Posterior cingulate gyrus (tissue), 11 donors: ENCODE data around the gene ESF1.
"Not testable (repeated sequence)": the region's sequence is repeated elsewhere in the genome, so short reads cannot be mapped to it uniquely, and the experiment has no call there.

Experiments used
- DNase-seq, 10 donors: peaks; one replicate each; pipeline versions ENCODE4 v3.0.0 to v3.0.0-alpha.2; 2020 to 2021; ENCODE audit warnings: mixed read lengths in 3 of 10
- intact Hi-C: fragments of 100-400 bp; cut with DNase I; formaldehyde crosslinking; loops from one replicate; pipeline ENCODE4 v1.15.1; 2023

The ESF1 gene

DNA sequence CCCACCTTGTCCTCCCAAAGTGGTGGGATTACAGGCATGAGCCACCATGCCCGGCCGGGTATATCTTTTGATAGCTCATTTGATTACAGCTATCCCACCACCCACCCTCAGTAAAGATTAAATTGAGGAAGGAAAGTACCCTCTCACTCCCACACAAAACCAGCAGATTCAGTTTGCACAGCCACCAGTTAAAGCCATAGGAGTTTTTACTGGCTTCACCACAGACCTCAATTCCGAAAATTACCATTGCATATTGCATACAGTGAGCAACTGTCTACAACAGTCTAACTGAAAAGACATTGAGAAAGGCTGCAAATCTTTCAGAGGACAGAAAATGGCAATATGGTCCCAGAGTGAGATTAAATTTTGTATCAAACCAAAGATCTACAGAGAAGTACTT, 34.9 kb downstream of the ESF1 start:
- DNase-seq, result no peak
- intact Hi-C loops, result no loop called here

DNA sequence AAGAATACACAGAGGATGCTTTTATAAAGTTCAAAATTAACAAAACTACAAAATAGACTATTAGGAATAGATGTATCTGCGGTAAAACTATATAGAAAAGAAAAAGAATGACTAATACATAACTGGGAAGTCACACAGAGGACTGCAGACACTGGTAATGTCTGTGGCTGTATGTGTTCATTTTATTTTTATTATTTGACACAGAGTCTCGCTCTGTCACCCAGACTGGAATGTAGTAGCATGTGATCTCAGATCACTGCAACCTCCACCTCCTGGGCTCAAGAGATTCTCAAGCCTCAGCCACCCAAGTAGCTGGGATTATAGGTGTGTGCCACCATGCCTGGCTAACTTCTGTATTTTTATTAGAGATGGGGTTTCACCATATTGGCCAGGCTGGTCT, 38.9 kb downstream of the ESF1 start:
- intact Hi-C loops, result no loop called here
- DNase-seq, result no peak

DNA sequence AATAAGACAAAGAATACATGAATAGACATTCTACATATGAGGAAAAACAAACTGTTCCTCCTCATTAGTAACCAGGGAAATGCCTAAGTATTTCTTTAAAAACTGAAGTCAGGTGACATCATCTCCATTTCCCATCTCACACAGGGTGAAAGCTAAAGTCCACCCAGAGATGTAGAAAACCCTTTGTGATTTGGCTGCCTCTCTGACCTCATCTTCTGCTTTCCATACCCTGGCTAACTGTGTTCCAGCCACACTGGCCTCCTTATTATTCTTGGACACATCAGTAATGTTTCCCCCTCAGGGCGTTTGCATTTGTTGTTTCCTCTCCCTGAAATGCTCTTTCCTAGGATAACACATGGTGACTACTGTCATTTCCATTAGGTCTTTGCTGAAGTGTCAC, 40.4 kb downstream of the ESF1 start:
- intact Hi-C loops, result no loop called here
- no peak for DNase-seq

DNA sequence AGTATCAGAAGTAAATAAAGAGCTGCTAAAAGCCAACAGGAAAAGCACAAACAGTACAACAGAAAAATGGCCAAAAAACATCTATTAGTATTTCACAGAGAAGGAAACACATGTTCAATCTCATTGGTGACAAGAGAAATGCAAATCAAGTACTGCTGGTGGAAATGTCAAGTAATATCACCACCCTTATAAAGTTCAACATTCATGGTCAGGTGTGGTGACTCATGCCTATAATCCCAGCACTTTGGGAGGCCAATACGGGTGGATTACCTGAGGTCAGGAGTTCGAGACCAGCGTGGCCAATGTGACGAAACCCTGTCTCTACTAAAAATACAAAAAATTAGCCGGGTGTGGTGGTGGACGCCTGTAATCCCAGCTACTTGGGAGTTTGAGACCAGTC, 42.8 kb downstream of the ESF1 start:
- no peak for DNase-seq
- intact Hi-C loops, result no loop called here

DNA sequence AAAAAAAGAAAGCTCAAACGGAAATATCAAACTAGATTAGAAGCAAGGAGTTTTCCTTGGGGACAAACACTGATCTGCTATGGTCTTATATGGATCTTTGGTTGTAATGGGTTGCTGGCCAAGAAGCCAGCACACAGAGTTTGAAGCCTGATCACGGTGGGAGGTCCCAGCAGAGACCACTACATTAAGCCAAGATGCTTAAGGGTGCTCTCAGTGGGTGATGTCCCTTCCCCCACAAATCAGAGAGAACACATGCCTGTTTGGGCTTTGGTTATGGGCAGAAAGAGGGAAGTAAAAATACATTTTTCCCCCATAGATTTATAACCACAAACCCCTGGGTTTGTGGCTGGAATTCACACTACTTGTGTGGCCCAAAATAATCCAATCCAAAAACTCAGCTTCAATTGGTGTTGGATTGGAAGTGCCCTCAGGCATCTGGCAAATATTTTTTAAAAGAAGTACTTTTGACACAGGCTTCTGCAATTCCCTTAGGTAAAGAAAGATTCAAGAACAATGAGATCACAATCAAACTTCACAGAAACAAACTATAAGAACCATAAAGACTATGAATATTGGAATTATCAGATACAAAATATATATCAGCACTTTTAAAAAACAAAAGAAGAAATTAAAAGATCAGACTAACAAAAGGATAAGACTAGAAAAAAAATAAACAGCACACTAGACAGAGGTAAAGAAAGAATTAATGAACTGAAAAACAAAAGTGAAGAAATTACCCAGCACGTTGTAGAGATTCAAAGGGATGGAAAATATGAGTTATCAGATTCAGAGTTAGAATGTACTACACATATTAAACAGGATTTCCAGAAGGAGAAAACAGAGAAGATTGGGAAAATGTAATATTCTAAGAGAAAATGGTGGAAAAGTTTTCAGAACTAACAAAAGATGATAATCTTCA, 44.7 kb downstream of the ESF1 start:
- intact Hi-C loops, result no loop called here
- DNase-seq, result no peak

DNA sequence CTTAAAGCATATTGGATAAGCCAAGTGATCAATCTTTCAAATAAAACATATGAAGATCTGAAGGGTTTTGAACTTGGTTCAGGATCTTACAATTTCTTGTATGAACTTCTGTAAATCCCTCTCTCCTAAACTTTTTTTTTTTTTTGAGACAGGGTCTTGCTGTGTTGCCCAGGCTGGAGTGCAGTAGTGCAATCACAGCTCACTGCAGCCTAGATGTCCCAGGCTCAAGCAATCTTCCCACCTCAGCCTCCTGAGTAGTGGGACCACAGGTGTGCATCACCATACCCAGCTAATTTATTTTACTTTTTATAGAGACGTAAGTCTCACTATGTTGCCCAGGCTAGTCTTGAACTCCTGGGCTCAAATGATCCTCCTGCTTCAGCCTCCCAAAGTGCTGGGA, 46.5 kb downstream of the ESF1 start:
- DNase-seq, intact Hi-C loops: not testable (repeated sequence)

DNA sequence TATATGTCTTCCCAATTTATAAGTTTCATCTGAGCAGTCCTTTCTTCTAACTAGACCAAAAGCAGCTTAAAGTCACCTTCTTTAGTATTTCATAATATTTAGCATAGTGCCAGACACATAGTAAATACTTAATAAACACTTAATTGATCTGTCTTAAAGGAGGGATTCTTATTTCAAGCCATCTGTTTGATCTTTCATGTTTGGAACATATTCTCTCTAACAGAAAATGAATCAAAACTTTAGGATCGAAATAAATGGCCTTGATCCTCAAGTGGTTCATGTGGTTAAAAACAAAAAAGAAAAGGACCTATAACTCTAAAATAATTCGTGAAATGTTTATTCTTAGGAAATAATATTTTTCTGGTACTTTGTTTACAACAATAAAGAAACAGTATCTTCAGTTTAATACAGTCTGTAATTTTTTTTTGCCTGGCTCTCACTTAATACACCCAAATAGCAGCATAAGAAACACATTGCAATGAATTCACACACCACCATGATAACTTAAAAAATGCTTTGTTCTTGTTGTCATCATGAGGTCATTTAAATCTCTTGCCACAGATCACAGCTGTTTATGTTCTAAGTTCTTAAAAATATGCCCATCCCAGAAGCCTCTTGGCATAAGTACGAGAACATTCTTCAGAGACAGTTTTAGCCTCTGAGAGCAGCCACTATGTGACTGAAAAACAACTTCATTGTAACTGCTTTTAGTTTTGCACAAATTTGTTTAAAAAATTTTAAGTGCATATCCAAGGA, 48.1 kb downstream of the ESF1 start:
- no peak for DNase-seq
- intact Hi-C loops, result no loop called here

DNA sequence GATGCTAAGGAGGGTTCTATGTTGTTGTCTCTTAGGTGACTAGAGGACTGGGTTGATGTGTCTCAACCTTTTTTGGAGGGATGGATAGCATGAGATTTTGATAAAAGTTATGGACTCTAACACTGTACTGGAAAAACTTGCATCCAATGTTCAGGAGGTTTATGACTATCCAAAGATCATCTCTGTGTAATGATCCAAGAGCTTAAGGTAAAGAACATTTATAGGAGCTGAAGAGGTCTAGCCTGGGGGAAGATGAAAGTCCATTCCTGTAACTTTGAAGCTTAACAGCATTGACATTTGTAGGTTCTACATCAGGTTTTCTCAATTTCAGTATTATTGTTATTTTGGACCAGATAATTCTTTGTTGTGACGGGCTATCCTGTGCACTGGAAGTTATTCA, 48.9 kb downstream of the ESF1 start:
- intact Hi-C loops, result no loop called here

DNA sequence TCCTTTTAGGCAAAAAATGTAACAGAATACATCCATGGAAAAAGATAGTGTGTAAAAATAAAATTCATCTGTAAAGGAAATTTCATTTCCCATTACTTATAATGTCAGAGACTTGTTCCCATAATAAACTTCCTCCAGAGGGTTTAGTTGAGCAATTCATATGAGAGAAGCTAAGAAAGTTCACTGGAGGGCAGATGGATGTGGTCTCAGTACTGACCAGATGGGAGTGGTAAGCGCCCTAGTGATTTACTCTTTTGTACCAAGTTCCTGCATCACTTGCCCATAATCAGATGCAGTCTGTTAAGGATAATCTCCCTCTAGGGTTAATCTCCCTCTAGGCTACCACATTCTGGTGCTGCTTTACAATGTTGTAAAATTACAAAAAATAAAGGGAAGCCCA, 61.7 kb downstream of the ESF1 start:
- intact Hi-C loops, result no loop called here
- no peak for DNase-seq

More for the DNA sequence above, 48.9 kb downstream of the ESF1 start:
- DNase-seq, result no peak

DNA sequence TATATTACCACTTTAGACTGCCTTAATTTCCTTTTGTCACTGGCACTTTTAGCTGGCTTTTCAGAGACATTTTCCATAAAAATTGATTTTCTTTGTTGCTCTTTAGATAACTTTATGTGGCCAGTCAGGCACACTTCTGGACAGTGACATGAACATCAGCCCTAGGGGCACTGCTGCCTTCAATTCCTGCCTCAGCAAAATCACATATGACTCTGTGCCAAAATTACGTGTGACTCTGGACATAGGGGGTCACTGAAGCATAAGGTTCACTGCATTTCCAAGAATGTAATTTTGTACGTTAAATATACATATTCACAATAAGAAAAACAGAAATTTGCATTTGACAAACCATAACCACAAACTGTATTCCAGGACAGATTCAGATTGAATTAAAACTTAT, 66.5 kb downstream of the ESF1 start:
- intact Hi-C loops, result no loop called here
- DNase-seq, result no peak

DNA sequence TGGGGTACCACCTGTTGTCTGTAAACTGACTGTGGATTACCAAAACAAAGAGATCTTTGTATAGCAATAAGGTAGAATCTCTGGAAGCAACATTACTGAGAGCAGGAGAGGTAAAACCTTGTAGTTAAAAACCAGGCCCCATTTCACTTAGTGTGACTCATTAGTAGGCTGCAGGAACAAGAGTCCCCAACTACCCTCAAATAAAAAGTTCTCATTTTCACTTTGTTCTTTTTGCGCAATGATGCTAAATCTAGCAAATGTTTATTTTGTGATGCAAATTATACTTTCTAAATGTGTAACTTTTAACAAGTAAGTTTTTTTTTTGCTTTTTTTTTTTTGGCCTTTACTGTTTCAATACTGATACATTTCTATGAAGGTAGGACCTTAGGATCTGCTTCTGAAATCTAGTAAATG, 67.1 kb downstream of the ESF1 start:
- DNase-seq, result no peak

DNA sequence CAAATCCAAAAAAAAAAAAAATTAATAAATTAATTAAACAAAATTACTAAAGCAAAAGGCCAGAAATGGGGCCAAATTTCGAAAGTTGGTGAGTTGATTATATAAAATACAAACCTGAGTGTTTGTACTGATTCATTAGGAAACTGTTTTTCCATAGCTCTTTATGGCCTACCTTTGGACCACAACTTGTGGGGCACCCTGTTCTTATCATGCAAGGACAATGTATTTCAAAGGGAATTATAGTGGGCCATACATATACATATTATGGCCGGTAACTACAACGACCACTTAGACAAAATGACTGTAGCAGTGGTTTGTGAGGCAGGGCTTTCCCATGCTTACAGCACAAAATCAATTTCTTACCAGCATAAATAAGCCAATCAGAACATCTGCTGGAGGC, 69.5 kb downstream of the ESF1 start:
- intact Hi-C loops, result no loop called here
- no peak for DNase-seq

More for the DNA sequence above, 67.1 kb downstream of the ESF1 start:
- intact Hi-C loops, result no loop called here

DNA sequence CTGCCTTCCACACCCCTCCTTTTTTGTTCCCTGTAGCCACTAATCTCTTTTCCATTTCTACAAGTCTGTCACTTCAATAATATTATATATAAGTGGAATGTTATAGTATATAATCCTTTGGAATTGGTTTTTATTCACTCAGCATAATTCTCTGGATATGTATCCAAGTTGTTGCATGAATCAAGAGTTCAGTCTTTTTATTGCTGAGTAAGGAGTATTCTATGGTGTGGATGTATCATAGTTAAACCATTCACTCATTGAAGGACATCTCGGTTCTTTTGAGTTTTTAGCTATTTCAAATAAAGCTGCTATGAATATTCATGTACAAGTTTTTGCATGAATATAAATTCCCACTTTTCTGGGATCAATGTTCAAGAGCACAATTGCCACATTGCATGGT, 76.5 kb downstream of the ESF1 start:
- no peak for DNase-seq
- intact Hi-C loops, result no loop called here

DNA sequence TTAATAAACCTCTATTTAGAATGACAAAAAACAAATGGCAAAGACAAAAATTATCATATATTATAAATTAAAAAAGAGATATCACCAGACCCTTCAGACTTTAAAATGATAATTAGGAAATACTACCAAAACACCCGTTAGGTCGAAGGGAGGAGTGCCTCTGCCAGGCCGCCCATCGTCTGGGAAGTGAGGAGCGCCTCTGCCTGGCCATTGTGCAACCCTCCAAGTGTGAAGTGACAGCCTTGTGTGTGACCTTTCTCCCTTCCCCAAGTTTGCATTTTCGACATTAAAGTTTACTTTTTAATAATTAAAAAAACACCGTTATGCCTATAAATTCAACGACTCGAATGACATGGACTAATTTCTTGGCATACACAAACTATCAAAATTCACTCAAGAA, 81.5 kb downstream of the ESF1 start:
- intact Hi-C loops, result no loop called here
- no peak for DNase-seq

DNA sequence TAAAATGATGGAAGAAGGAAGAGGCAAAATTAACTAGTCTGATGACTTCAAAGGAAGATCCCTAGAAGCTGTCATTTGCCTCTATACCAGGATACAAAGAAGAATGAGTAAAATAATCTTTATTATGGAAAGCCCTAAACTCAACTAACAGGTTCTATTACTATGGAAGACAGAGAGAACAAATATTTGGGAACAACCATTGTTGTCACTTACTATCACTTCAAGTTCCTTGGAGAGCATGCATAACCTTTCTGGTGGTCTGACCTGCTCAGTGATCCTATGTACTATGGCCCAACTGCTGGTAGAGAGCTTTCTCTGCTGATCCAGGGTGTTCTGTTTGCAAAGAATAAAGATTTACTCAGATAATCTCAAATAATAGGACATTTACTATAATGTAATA, 83.2 kb downstream of the ESF1 start:
- intact Hi-C loops, result no loop called here
- no peak for DNase-seq

DNA sequence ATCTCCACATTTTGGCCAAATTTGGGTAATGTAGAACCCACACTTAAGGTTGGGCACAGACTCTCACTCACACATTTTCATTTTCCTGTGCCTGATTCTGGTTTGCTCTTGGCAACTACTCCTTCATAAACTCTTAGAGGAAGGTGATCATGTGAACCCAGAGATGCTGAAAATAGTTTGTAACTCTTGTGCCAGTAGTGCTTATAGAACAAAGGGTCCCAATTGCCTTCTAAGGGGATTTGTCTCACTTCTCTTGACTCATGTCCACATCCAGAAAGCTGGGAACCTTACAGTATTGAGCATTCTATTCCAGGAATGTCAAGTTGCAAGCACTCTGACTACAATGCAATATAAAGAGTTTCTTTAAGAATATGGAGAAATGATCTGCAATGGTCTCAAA, 84.0 kb downstream of the ESF1 start:
- no peak for DNase-seq
- intact Hi-C loops, result no loop called here

DNA sequence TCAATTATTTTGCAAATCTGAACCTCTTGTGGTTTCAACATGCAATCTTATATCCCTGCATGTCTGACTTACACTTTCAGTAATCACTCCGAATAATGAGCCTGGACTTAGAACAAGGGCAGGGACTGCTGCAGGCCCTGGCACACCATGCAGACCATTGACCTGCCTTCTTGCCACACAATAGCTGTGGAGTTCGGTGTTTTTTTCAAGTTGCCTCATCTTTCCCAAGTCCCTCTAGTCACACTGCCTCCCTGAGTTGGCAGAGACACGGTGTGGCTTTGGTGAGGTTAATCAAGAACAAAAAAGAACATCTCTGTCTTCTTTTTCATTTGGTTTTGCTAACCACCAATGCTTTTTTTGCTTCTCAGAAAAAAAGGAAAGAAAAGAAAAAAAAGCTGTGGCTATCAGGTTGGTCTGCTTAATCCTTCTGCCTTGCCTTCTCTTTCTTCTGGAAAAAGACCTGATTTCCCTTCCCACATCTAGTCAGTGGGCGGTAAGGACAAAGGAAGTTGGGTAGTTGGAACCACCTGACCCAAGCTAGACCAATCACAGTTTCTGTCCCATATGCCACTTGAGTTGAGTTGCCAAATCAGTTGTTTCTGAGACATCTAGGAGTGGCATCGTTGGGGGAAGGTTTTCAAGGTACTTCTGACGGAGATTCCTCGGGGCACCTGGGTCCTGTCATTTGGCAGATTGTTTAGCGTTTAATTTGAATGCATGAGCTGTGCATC, 90.1 kb downstream of the ESF1 start:
- no peak for DNase-seq
- intact Hi-C loops, result no loop called here

DNA sequence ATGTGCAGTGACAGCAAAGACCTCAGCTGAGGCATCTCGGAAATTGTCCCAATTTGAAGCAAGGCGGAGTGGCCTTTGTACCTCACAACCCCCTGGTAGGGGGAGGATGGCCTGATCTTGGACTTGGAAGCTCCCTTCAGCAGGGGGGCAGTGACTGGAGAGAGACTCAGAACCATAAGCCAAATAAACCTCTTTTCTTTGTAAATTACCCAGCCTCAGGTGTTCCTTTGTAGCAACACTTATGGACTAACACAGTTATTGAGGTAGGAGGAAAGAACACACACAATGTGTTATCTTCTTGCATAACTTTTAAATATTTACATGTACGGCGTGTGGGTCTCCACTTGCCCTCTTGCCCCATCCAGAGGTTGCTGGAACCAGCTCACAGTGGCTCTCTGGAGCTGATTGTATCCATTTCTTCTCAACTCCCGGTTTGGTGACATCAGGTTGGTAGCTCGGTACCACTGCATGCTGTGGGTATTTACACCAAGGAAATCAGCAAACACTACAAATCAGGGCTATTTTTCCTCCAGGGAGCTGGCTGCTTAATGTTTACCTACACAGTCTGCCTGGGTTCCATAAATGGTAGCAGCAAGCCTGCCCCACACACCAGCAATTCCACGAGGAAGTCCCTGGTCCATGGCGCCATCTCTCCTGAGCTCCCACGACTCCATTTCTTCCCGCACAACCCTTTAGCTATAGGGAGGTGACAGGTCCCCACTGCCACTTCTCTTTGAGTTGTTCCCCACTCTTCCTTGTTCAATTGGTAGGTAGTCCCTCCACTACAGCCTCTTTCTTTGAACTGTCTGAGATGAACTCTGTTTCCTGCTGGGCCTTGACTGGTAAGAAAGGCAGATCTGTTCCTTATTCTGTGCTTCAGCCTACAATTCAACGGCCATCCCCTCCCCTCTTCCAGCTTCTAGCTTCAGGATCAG, 91.7 kb downstream of the ESF1 start:
- intact Hi-C loops, result no loop called here
- DNase-seq, result no peak

DNA sequence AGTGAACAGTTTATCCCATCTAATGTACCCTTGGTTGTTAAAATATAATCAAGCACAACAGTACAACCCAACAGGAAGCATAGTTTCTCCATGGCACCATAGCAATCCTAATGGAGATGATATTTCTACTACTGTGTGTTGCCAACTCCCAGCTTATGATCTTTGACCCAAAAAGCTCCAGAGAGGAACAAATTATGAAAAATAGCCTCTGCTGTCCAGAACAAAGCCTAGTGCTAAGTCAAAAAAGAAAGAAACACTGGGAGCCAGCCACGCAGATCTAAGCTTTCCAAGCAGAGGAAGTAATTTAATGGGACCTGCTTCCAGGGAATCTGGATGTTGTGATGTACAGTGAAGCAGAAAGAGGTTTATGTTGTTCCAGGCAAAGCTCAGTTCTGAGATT, 93.8 kb downstream of the ESF1 start:
- intact Hi-C loops, result no loop called here
- DNase-seq, result no peak

DNA sequence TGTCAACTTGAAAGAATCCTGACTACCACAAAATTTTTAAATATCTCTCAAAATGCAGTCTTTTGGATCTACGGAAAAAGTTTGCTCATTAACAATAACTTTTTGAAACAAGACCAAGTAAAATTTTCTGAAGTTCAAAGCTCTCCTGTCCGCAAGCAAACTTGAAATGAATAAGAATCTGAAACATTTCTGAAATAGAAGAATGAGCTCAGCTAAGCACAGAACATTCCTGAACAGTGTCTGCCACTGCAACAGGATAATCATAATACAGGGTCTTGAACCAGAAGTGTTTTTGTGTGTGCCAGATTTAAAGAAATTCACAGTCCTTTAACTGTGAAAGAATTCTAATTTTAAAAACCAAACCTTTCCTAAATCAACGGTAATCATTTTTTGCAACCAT, 96.9 kb downstream of the ESF1 start:
- DNase-seq, result no peak
- intact Hi-C loops, result no loop called here
